HG02973 (cell line): ENCODE measurements around the gene DOCK4.

Experiments
- ATAC-seq: cut with Tn5 transposase; IDR thresholded peaks from one replicate; pipeline ENCODE4 v1.9.1; 2021; ENCODE audit warnings: moderate library complexity; ENCODE audit not compliant: unreplicated experiment

DOCK4 gene

DNA sequence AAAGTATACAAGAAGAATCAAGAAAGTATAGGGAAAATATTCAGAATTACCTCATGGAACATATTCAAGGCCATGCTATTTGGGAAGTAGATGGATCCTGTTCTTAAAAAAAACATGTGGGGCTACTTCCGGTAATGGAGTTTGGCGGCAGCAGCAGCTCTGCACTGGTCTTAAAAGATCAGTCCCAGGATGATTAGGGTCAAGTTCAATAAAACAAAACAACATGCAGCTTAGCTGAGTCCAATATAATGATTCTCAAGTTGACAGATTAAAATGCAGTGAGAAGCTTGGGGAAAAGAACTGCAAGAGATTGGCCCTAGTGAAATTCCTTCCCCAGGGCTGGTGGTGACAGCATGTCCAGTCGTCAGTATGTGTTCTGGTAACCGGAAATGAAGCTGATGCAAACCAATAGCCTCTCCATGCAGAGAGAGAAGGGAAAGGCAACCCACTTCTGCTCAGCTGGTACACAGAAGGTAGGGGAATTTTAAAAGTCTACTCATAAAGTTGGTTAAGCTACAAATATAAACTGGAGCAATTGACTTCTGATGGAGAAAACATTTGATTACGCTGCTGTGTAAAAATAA lies 338.8 kb downstream of the DOCK4 start:
- no peak for ATAC-seq

DNA sequence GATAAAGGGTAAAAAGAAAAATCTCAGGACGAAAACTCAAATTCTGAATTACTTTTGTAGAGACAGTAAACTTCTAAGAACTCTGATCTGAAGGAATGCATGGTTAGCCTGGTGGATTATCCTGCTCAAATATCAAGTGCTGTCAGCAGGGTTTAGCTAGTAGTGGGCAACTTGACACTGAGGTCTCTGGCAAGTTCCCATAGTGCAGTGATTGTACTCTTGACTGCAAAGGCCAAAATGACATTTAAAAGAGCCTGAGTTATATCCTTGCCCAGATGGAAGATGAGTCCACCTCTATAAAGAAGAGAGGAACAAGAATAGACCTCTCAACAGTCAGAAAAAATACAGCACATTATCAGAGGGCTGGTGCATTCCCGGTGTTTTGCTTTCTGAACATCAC lies 339.4 kb downstream of the DOCK4 start:
- ATAC-seq: no peak

DNA sequence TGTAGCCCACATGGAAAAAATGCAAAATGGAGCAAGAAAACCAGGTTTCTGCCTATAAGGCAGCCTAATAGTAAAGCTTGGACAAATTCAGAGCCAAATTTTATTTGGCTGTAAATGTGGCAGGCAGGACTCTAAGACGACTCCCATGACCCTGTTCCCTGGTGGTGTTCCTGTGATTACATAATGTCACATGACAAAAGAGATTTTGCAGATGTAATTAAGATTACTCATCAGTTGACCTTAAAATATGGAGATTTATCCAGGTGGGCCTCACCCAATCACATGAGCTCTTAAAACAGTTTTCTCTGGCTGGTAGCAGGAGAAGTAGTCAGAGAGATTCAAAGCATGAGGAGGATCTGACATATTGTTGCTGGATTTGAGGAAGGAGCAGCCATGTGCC lies 340.8 kb downstream of the DOCK4 start:
- no peak for ATAC-seq

DNA sequence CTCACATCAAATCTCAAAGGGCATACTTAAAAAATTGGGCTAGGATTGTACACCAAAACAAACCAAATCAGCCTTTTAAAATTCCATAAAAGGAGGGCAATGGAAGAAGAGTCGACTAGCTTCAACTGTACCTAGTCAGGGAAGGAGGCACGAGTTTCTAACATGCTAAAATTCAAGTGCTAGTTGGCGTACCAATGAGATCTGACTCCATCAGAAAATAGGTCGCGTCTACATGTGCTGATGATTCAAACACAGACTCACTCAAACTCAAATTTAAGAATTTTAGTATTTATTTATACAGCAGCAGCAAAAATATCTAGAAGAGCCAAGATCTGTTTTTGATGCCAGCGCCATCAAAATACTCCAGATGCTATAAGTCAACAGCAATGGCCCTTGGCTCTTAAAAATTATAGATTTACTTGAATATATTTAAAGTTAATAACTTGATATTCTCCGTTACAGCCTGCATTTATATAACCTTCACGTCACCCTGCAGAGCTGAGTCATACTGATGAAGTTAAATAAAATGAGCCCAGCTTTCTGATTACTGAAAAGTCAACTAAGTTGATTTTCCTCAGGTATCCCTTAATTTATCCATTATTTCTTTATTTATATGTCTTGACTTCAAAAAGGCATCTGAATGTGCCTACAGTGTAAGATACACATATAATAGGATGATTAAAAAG lies 341.8 kb downstream of the DOCK4 start:
- no peak for ATAC-seq

DNA sequence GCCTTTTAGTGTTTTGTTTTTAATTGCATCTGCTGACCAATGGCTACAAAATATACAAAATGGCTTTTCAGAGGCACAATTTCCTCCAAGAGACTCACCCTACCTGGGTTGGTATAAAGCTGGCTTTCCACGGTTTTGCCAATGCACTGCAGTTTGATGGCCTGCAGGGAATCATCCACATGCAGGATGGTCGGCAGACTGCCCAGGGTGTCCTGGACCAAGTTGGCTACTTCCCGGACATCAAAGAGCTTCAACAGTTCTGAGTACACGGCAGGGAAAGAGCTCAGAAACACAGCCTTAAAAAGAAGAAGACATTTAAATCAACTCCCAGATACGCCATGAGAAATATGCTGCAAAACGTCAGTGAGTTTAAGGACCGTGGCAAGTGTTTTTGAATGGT lies 342.9 kb downstream of the DOCK4 start:
- no peak for ATAC-seq

DNA sequence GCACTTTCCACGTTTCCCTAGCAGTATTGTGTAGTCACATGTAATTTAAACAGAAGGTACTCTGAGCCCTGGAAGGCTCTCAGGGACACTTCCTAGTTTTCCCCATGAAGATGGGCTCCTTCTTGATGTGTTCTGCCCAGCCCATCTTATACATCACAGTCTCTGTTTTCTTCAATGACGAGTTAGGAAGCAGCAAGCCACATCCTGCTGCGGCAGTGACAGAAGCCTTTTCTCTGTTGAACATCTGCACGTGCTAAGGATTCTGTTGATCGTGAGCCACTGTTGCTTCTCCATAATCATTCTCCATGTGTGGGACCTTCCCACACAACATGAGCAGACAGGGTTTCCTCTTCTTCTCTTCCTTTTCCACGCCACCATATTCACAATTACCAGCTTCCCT lies 346.0 kb downstream of the DOCK4 start:
- no peak for ATAC-seq

DNA sequence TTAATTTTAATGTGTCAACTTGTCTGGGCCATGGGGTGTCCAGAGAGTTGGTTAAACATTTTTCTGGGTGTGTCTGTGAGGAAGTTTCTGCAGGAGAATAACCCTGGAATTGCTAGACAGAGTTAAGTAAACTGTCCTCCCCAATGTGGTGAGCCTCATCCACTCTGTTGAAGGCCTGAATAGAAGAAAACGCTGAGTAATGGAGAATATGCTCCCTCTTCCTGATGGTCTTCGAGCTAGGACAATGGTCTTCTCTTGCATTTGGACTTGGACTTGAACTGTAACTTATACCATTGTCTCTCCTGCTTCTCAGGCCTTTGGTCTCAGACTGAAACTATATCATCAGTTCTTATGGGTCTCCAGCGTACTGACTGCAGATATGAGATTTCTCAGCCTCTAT lies 347.9 kb downstream of the DOCK4 start:
- ATAC-seq: no peak

DNA sequence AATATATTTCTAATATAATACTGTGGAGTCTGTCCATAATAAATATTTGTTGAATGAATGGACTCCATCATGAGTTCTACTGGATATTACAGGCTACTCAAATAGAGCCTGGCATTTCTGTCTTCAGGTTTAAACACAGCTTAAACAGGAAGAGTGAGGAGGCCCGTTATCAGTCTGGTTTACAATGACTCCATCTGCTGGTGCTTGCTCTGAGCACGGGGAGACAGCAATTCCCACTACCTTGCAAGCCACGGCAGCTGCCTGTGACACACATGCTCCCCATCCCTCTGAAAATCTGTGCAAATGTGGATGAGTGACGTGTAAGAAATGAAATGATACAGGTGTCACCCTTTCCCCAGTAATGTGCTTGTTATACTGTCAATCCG lies 350.4 kb downstream of the DOCK4 start:
- ATAC-seq: no peak

DNA sequence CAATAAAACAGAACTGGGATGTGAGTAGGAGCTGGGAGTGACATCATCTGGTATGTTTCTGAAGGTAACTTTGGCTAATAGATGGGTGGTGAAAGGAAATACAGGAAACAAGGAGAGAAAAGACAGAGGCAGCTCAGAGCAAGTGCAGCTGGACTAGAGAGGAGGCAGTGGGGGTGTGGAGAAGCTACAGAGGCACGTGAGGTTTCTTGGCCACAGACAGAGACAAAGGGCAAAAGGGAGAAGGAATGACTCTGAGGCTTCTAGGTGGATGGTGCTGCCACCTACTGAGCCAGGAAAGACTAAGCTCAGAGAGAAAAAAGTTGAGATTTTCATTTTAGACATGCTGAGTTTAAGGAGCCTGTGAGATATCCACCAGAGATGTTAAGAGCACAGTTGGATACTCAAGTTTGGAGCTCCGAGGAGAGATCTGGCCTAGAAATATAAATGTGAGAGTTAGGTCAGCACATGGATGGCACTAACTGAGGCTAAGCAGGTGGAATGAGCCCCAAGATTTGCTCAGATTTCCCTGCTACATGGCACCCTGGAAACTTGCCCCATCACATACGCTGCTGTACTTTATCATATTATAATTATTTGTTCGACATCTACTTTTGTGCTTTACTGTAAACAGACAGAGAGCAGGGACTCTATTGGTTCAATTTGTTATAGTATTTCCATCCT lies 350.9 kb downstream of the DOCK4 start:
- ATAC-seq: no peak

DNA sequence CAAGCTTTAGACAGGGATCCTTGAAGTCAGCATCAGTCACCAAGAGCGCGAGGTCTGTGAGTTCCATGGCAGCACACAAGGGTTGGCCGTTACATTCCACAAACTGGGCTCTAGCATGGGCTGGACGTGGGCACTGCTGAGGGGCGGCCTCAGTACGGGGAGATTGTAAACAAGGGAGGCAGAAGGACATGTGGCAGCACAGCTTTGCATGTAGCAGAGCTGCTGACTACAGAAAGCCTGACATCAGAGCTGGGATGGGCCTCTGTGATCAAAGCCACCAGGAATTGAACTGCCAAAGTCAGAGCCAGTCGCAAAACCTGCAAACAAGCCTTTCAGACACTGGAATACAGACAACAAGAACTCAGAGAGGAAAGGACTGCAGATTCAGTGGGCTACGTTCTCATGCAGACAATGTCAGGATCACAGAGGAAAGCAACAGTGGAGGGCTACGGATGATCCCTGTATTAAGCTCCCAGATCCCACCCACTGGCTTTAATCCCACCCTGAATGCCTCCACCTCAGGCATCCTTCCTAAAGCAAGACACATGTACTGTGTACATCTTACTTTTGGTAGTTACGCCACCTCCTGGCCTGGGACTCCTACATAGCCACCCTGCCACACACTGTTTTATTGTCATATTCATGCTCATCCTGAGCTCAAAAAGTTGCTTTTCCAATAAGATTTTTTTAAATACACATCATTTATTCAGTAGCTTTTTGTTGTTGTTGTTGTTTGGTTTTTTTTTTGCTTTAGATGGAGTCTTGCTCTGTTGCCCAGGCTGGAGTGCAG lies 352.8 kb downstream of the DOCK4 start:
- no peak for ATAC-seq

DNA sequence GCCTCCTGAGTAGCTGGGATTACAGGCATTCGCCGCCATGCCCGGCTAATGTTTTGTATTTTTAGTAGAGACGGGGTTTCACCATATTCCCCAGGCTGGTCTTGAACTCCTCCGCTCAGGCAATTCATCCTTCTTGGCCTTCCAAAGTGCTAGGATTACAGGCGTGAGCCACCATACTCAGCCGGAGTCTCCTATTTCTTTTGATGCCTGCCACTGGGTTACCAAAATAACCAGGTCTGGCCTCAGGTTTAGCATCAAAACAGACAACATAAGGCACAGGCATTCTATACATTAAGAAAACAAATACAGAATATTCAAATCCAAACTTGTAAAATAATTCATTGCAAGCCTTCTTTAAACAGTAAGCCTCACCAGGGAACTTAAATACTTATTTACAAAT lies 354.1 kb downstream of the DOCK4 start:
- no peak for ATAC-seq

DNA sequence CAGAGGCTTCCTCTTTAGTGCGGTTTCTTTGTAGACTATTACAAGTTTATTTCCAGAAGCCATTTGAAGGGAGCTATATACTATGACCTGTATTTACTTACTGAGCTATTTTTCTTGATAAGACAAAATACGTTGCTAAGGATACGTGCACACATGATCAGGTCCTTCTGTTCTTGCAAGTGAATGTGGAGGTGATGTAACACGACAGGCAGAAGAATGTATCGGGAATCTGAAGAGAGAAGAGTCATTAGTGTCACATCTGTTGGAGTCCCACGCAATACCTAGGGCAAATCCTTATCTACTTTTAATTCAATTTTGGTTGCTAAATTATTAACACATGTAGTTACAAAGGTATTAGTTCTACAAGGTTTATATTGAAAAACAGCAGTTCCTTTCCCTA lies 359.3 kb downstream of the DOCK4 start:
- ATAC-seq: no peak

DNA sequence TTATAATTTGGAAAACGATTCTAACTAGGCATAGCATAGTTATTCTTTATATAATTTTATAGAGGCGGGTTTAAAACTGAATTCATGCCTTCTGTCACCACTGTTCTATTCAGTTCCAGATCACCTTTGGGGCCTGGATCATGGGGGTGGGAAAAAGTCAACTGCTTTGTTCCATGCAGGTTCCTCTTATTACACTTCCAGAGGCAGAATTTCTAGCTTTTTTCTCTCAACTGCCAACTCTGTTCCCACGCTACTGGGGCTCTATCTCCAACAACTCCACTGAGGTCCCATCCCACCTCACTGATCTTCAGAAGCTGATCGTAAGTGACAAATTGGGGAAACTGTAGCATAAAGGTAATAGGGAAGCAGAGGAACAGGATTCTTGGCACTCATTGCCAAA lies 360.3 kb downstream of the DOCK4 start:
- no peak for ATAC-seq

DNA sequence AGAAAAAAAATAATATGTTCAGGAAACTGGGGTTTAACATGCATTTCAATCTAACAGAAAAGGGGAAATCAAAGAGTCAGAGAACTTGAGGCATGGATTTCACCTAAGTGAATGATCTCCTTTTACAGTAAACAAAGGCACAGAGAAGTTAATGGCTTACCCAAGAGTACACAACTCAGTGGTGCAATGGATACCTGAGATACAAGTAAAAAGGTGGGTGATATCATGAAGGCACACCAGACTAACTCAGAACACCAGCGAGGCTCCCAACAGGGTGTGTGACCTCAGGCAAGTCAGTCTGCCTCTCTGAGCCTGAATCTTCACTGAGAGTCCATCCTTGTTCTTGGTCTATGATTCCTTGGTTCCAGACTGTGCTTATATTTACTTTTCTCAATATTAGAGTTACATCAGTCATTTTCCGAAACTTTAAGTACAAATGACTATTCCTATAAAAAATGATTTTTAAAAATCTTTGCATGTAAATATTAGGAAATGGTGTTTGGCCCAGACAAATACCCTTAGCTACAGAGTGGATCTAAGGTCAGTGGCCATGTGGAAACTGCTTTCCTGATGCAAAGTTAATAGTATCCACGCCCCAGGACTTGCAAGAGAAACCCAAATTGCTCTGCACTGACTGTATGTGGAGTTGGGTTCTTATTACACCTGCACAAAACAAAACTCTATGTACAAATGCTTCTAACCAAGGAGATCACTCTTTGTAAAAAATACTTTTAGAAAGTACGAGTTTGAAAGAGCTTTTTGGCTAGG lies 361.1 kb downstream of the DOCK4 start:
- ATAC-seq: no peak

DNA sequence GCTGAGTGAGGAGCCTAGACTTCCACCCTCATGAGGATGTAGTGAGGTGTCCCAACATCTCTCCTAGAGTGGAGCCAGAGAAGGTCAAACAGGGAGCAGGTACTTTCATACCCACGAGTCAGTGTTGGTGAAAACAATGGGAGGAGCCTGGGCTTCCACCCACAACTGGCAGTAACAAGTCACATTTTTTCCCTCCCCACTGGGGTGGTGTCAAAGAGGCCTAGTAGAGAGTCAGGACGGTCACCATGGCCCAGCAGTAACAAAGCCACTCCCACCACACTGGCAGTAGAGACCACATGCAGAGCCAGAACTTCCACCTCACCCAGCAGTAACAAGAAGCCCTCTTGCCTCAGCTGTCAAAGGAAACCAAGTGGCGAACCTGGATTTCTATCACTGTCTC lies 363.7 kb downstream of the DOCK4 start:
- no peak for ATAC-seq

DNA sequence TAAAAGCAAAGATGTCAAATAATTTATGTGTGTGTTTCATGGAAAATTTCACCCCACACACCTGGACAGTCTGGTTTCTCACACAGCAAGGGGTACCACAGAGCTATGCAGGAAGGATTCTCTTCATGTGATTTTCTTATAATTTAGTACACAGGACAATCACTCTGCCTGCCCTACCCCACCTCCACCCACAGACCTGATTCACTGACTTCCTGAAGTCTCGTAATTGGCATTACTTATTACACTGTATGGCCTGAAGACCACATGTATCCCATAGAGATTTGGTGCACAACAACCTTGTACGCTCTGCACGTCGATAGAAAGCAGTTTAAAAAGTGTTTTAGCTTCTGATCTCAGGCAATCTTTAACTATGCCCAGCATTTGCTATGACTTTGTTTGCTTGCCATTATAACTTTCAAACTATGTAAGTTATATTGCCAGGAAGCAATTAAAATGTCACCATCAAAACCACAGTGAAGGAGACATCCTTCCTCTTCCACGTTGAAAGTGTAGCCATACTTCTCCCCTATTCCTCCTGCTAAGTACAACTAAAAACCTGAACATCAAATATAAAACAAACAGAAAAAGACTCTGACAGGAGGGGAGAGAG lies 364.5 kb downstream of the DOCK4 start:
- ATAC-seq: no peak

DNA sequence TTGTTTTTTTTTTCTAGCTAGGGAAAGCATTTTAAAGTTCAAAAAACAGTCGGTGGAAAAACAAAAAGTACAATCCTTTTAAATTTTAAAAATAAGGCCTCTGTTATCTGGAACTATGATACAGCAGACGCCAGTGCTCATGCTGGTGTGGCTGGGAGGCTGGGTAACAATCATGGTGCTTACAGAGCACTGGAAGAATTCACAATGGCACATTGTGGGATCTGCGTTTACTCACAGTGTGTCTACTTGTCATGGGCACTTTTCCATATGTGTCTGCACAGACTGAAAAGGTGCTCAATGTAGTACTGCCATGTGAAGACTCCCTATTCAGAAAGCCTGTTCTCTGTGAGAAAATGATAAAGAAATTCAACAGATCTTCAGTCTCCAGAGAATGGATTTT lies 365.7 kb downstream of the DOCK4 start:
- ATAC-seq: no peak

DNA sequence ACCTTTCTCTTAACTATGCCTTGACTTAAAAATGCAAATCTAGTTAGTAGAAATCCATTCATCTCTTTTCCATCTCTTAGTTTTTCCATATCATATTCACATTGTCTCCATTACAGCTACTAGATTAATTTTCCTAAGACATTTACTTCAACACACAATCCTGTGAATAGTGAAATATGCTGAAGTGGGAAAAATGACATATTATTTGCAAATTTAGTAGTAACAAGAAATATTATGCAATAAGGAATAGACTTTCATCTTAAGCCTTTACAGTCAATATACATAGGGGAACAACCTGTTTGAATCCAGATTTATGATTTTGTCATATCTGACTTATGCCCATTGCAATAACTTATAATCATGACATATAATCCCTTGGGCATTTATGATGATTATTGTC lies 366.9 kb downstream of the DOCK4 start:
- no peak for ATAC-seq

DNA sequence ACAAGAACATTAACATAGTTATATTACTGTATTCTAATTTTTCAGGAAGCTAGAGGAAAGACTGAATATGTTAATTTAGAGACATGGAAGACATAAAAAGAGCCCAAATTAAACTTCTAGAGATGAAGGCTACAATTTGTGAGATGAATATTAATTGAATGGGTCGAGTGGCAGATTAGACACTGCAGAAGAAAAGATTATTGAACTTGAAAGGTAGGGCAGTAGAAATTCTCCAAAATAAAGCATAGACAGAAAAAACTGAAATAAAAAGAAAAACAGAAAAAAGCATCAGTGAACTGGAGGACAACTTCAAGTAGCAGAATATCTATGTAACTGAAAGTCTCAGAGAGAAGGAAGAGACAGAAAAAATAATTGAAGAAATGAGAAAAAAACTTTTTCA lies 369.6 kb downstream of the DOCK4 start:
- no peak for ATAC-seq

DNA sequence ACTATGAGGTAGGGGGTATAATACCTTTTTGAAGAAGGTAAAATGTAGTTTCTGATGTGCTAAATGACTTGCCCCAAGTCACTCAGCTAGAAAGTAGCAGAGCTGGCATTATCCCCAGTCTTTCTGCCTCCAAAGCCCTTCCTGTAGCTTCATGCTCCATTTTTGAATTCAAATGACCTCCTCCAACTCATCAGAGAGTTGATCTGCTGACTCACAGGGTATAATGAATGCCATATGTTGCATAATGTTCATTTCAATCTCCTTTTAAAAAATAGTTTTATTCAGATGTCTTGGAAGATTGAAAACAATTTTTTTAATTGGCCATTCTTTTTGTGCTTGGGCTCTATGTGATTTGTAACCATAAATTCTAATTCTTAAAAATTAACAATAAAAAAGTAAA lies 371.1 kb downstream of the DOCK4 start:
- no peak for ATAC-seq

DNA sequence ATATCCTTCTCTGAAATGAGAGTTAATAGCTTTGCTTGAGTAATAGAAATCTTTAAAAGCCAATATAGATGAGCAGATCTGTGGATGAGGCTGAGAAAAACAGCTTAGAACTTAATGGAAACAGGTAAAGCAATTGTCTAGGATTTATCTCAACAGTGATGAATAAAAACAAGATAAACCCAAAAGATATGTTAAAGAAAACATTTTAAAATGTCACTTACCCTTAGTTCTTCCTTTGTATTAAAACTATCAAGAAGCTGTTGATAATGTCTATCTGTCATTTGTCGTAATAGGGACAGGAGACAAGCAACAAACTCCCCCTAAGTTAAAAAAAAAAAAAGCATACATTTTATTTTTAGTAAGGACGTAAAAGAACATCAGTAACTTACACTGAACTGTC lies 371.8 kb downstream of the DOCK4 start:
- no peak for ATAC-seq
